Myocyte (in vitro differentiated cells): ENCODE results near the gene GPRC5B. TPM values are rescaled to one million over a fixed set of nuclear protein-coding genes. Genes with fewer than 3 reads are reported as not detected.

Experiments
- DNase-seq: peaks from one replicate; pipeline ENCODE4 v3.0.0-alpha.2; 2012; ENCODE audit warnings: low read depth
- total RNA-seq: library from RNA; depleted of rRNA; stranded (reverse); fragments of >200 nt; gene quantifications from 2 replicates; pipeline ENCODE4 v1.2.3, GENCODE V29; 2014

The GPRC5B gene
- total RNA-seq, 1 donor from 2014 or later, result 52.9 TPM

- DNase-seq, result no peak
These were observed 13.5 kb upstream of the GPRC5B start for GRCh38 chr16:19898166-19898565.

GRCh38 chr16:19896951-19897350 is 12.3 kb upstream of the GPRC5B start:
- DNase-seq, result no peak

GRCh38 chr16:19894586-19894985 is 9.9 kb upstream of the GPRC5B start:
- no peak for DNase-seq

DNA sequence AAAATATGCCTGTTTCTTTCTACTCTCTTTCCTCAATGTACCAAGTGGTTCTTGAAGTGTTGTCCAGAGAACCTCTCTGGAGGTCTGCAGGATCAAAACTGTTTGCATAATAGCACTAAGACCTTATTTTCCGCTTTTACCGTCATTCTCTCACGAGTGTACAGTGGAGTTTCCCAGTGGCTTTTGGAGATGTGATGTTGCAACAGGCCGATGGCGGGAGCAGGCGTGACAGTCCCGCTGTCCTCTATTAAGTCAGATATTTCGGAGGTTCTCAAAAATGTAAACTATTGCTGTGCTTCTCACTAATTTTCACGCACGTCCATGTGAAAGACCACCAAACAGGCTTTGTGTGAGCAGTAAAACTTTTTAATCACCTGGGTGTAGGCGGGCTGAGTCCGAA is 8.3 kb upstream of the GPRC5B start:
- no peak for DNase-seq

GRCh38 chr16:19890901-19891300 is 6.3 kb upstream of the GPRC5B start:
- no peak for DNase-seq

DNA sequence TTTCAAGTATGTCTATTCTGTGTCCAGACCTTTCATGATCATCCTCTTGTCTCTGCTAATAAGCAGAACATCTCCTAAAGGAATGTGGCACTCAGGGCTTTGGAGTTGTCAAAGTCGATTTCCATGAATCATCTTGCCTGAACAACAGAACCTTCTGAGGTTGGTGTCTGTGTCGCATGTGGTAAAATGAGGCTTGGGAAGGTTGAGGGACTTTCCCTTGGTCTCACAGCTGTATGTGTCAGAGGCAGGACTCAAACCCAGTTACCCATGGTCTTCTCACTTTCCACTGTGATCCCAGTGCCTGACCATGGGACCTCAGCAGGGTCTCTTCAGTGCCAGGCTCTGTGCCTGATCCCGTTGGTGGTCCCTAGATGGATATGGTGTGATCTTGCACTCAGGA is 4.2 kb upstream of the GPRC5B start:
- peak; percentile 27 for DNase-seq

DNA sequence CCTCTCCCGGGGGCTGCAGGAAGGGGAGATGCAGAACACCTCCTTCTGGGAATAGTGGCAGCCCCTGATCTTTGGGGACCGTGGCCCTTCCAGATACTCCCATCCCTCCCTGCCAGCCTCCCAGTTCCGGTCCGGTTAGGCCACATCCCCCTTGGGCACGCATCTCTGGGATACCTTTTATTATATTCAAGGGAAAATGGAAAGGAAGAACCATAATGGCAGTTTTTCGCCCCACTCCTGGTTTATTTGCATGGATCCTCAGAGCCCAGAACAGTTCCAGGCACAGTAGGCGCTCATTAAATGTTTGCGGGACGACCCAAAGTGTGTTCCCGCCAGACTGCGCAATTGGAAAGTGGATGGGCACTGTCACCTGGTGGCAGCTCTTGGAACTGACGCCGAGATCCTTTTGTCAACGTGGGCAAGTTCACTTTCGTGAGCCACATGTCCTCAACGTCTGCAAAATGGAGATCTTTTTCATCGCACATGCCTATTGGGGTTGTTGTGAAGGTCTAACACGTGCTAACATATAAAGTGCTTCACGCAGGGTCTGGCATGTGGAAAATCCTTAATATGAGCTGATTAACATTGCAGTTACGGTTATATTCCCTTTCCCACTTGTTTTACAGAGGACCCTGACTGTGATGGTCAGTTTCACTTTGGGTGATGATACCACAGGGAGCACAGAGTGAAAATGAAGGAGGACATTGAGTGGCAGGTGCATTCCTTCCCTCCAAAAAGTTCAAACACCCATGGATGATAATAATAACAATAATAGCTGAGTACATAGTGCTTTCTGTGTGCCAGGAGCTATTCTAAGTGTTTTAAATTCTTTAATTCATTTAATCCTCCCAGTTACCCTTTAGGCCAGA is 1.7 kb upstream of the GPRC5B start:
- peak; percentile 80 for DNase-seq

GRCh38 chr16:19885451-19886072 is 914 bp upstream of the GPRC5B start:
- DNase-seq, result no peak

GRCh38 chr16:19883966-19884485 is 622 bp downstream of the GPRC5B start:
- peak; percentile 30 for DNase-seq

DNA sequence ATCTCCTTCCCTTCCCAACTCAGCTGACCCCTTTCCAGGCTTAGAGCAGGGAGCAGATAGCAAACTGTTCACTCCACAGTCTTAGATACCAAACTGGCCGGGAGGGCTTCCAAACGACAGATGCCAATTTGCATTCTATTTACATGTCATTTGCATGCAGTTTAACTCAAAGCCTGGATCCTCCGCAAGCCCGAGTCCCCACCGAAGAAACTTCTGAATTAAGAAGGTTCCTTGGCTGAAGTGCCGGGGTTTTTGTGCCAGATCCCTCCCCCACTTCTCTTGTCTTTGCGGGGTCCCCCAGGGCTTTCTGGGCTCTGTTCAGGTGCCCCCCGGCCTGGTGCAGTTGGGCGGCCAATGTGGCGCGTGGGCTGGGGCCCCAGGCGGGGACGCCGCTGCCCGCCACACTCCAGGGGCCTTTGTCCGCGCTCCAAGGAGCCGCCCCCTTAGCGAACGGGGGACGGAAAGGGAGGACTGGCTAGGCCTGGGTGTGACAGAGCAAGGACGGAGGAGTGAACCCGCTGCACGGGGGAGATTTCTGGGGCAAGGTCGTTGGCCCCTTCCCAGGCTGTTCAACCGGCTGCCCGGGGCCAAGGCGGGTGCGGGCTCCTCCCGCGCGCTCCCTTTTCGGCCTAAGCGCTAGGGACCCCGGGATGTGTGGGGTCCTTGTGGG is 1.2 kb downstream of the GPRC5B start:
- peak; percentile 81 for DNase-seq

DNA sequence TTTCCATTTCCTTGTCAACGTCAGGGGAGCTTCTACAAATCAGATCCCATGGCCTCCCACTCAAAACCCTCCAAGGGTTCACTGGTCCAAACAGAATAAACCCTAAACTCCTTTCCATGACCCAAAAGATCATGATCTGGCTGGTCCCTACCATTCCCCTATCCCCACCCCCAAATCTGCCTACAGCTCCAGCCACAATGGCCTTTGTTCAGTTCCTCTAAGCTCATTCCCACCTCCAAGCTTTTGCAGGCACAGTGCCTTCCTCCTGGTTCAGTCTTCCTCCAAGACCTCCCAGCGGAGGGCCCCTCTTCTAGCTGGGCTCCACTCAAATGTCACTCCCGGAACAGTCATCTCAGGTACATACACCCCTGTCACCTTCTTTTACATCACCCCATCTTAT is 2.0 kb downstream of the GPRC5B start:
- DNase-seq, result no peak

DNA sequence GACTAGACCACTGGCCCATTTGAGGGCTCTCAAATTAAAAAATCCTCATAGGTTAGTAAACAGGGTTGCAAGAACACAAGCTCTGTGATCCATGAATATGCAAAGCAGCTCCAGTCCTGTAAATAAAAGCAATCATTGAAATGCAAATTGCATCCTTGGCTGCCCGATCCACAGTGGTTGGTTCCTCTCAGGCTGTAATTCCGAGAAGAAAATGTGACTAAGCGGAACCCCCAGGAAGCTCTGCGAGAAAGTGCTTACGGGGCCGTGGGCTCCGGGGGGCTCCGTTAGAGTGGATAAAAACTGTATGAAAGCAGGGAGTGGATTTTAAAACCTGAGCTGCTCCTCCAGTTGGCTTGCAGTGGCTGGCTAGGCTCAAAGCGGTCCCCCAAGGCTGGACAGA is 2.5 kb downstream of the GPRC5B start:
- no peak for DNase-seq

GRCh38 chr16:19881783-19882182 is 2.9 kb downstream of the GPRC5B start:
- DNase-seq, result no peak

DNA sequence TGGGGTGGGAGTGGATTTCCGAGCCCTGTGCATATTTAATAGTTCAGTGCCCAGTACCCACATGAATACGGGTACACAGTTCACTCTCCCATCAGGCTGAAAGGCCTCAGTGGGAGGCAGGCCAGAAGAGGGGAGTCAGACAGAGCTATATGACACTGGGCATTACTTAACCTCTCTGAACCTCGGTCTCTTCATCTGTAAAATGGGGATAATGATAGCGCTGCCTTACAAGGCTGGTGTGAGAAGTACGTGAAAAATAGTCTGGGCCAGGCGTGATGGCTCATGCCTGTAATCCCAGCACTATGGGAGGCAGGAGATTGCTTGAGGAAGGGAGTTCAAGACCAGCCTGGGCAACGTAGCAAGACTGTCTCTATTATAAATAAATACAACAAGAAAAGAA is 3.6 kb downstream of the GPRC5B start:
- DNase-seq, result no peak

- peak; percentile 23 for DNase-seq
These were observed 5.3 kb downstream of the GPRC5B start for GRCh38 chr16:19879241-19879792.

DNA sequence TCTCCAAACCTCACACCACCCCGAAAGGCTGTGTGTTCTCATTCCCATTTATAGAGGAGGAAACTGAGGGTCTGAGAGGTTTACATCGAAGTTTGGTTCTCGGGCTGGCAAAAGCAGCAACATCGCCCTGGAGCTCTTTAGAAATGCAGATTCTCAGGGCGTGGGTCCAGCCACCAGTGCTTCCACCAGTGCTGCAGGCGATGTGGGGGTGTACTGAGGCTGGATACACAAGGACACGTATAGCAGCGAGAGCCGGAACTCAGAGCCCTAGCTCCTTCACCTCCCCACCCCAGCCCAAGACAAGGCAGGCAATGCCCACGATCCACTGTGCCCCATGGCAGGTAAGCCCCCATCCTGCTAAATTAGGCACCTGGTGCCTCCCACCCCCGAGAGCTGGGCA is 5.9 kb downstream of the GPRC5B start:
- no peak for DNase-seq

DNA sequence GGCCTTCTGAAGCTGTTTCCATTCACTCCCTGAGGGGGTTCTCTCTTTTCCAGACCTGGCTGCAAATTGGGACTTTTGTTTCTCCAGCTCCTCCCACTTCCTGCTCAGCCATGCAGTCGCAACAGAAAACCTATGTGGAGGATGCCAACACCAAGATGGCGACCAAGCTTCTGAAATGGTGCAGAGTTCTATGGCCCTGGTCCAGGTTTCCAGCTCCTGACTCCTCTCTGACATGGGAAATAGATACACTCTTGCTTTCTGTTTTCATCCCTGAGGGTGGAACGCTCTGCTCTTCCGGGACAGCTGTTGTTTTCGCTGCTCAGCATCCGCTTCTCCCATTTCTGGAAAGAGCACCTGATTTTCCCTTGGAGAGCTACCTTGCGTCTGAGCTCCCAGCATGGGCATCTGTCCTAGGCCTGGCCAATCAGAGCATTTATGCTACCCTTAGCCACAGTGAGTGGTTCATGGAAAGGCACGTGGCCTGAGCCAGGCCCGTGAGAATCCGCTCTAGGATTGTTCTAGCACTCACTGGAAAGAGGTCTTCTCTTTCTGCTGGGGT is 8.1 kb downstream of the GPRC5B start:
- no peak for DNase-seq

- no peak for DNase-seq
These were observed 8.7 kb downstream of the GPRC5B start for GRCh38 chr16:19875900-19876299.

DNA sequence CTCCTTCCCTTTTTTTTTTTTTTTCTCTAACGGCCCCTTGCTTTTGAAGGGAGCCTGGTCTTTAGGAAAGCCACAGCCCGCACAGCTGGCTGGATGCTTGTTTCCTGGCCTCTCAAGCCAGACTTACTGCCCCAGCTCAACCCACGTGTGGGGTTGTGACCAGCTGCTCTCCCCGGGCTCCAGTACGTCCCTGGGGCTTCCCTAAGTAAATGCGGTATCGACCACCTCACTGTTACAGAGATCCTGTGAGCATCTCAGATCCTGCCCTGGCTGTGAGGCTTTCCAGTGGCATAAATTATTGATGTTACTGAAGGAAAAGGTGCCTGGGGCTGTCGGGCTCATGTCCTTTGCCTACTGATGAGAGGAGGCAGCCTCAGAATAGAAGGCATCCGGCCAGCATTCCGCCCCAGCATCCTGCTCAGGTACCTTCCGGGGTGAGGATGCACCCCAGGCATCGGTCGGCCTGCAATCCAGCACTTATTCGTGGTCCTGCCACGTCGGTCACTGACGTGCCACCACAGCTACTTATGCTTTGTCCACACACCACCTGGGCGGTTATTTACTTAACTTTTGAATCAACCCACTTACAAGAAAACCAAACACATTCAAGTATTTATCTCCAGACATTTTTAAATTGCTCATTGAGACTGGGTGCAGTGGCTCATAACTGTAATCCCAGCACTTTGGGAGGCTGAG is 9.6 kb downstream of the GPRC5B start:
- DNase-seq, result peak; percentile 31

GRCh38 chr16:19874026-19874425 is 10.6 kb downstream of the GPRC5B start:
- no peak for DNase-seq

DNA sequence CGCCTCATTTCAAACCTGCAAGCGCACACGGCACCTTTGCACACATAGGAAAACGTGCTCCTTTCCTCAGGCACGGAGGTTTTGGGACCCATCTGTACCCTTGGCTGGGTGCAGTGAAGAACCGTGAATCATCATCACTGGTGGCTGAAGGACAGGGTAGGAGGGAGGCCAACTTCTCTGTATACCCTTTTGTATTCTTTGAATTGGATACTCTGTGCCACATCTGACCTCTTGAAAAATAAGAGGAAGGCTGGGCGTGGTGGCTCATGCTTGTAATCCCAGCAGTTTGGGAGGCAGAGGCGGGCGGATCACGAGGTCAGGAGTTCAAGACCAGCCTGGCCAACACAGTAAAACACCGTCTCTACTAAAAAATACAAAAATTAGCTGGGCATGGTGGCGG is 11.7 kb downstream of the GPRC5B start:
- no peak for DNase-seq
